Mucosa of rectum (tissue), 2 donors: ENCODE measurements around the gene DUSP19.

Experiments used
- H3K27ac ChIP-seq, 2 donors: one replicate each; pipeline ENCODE4 v1.7.0; 2013; ENCODE audit warnings: inconsistent platforms in 2 of 2, low read depth in 2 of 2, low read length in 2 of 2
- H3K27me3 ChIP-seq, 2 donors: one replicate each; pipeline ENCODE4 v1.7.0; 2013; ENCODE audit warnings: low read length in 2 of 2; ENCODE audit not compliant: control insufficient read depth in 2 of 2, insufficient read depth in 2 of 2
- H3K36me3 ChIP-seq, 2 donors: one replicate each; pipeline ENCODE4 v1.7.0; 2013; ENCODE audit warnings: low read length in 2 of 2; ENCODE audit not compliant: control insufficient read depth in 2 of 2, insufficient read depth in 2 of 2
- H3K4me1 ChIP-seq, 2 donors: one replicate each; pipeline ENCODE4 v1.7.0; 2013; ENCODE audit warnings: low read length in 2 of 2, mild to moderate bottlenecking in 1 of 2; ENCODE audit not compliant: control insufficient read depth in 2 of 2, insufficient read depth in 2 of 2
- H3K4me3 ChIP-seq, 2 donors: one replicate each; pipeline ENCODE4 v1.7.0; 2013; ENCODE audit warnings: low read length in 2 of 2
- H3K9ac ChIP-seq, 2 donors: one replicate each; pipeline ENCODE4 v1.7.0; 2013; ENCODE audit warnings: low read length in 2 of 2, low read depth in 1 of 2, mild to moderate bottlenecking in 1 of 2
- H3K9me3 ChIP-seq, 2 donors: one replicate each; pipeline ENCODE4 v1.7.0; 2013; ENCODE audit warnings: low read length in 2 of 2; ENCODE audit not compliant: control insufficient read depth in 2 of 2
- donor health status: healthy.
- donor health status: Normal muscosa, but diverticular disease.

The DUSP19 gene

DNA sequence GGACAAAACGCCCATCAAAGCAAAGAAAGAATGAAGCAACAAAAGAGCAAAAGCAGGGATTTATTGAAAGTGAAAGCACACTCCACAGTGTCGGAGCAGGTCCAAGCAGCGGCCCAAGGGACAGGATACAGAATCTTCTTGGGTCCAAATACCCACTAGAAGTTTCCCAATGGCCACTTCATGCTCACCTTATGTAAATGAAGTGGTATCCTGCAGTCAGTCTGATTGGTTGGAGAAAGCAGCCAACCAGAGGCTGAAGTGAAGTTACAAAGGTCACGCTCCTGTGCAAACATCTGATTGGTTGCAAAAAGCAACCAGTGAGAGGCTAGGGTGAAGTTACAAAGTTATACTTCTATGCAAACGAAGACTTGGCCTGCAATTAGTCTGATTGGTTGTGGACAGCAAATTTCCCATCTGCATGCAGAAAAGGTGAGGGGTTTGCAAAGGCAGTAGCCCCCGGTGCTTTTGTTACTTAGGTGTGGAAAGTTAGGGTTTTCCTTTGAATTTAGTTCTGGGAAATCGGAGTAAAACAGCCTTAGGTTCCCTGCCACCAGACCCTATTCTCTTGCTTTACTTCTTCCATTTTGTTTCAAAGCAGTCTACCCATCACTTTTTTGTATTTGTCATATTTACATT is 12.9 kb downstream of the DUSP19 start:
- H3K27ac ChIP-seq: no peak overlapping the region
- no peaks in the 10 kb centered on the region for H3K27me3 ChIP-seq
- no peaks in the 10 kb centered on the region for H3K36me3 ChIP-seq
- no peak overlapping the region for H3K9ac ChIP-seq
- H3K4me3 ChIP-seq: no peak overlapping the region
- no peaks in the 10 kb centered on the region for H3K9me3 ChIP-seq
- no peaks in the 10 kb centered on the region for H3K4me1 ChIP-seq

DNA sequence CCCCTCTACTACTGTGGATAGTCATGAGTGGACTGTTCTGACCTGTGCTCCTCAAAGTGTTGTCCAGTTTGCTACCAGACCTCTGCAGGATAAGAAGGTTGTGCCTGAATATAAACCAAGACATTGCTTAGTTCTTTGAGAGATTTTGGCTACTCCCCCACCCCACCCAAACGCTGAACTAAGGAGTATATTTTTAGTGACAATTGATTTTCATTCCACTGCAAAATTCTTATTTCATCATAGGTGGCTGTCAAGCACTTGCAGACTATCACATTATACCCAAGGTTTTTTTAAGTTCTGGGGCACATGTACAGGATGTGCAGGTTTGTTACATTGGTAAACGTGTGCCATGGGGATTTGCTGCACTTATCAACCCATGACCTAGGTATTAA is 13.4 kb downstream of the DUSP19 start:
- Histone ChIP-seq H3K4me3 (no peak overlapping the region), H3K4me1 (no peaks in the 10 kb centered on the region), H3K27me3 (no peaks in the 10 kb centered on the region), H3K9me3 (no peaks in the 10 kb centered on the region), H3K9ac (no peak overlapping the region), H3K27ac (no peak overlapping the region), H3K36me3 (no peaks in the 10 kb centered on the region)

DNA sequence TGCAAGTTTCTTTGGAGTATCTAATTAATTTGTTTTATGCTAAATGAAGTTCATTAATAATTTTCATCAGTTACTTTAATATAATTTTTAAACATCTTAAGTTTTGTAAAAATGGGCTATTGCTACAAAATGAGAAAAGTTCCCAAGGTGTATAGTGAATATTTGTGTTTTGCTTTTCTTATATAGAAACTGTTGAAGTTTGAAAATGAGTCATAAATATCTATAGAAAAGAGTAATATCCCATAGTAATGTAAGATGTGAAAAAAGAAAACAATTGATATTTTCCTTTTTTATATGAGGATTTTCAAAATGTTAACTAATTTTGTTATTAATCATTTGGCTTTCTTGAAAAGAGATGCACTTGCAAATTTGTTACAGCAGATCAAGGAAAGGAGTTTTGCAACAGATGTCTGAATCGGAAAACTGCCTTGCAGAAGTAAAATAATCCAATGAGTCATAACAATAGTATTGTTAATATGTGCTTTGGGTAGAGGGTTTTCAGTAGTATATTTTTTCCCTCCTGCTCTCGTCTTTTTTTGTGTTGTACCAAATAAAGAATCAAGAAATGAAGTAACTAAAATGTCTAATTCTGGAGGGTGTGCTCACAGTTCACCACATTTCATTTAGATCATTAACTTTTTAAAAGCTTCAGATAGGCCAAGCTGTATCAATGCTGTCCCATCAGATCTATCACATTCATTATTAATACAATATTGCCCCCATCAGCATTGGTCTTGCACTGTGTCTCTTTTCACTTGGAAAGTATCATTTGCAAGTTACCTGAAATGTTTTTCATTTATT is 15.5 kb downstream of the DUSP19 start:
- H3K9ac ChIP-seq: no peak overlapping the region
- no peak overlapping the region for H3K27ac ChIP-seq
- H3K36me3 ChIP-seq: no peaks in the 10 kb centered on the region
- H3K9me3 ChIP-seq: no peaks in the 10 kb centered on the region
- no peaks in the 10 kb centered on the region for H3K27me3 ChIP-seq
- no peak overlapping the region for H3K4me3 ChIP-seq
- H3K4me1 ChIP-seq: no peaks in the 10 kb centered on the region

DNA sequence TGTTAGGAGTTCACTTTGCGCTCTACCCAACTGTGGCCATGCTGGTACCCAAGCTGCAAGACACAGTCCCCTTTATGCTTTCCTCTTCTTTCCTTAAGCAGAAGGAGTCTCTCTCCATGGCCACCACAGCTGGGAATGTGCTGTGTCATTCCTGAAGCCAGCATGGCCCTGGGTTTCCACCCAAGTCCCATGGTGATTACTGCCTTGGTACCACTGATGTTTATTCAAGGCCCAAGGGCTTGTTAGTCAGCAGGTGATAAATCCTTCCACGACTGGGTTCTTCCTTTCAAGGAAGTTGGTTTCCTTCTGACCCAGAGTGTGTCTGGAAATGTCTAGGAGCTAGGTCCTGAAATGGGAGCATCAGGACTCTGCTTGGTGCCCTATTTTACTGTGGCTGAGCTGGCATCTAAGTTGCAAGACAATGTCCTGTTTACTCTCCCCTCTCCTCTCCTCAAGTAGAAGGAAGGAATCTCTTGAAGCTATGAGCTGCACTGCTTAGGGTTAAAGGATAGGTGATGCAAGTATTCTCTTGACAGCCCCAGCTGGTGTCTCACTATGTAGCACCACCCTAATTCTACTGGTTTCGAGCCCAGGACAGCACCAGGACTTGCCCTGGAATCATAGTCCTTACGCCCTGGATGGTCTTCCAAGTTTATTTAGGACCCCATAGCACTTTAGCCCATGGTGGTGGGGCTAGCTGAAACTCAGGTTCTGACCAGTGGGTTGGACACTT is 27.0 kb downstream of the DUSP19 start:
- Histone ChIP-seq H3K27ac (no peak overlapping the region), H3K9me3 (no peaks in the 10 kb centered on the region), H3K27me3 (no peaks in the 10 kb centered on the region), H3K9ac (no peak overlapping the region), H3K36me3 (no peaks in the 10 kb centered on the region), H3K4me3 (no peak overlapping the region), H3K4me1 (no peaks in the 10 kb centered on the region)

DNA sequence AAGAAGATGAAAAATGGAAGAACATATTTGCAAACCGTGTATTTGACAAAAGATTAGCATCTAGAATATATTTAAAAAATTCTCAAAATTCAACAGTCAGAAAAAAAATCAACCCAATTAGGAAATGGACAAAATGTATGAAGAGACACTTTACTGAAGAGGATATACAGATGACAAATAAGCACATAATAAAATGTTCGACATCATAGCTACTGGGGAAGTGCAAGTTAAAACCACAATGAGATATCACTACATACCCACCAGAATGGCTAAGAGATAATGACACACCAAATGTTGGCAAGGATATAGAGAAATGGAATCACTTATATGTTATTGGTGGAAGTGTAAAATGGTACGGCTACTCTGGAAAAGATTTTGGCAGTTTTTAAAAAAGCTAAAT is 34.0 kb downstream of the DUSP19 start:
- Histone ChIP-seq H3K27ac (no peak overlapping the region), H3K27me3 (no peaks in the 10 kb centered on the region), H3K9me3 (no peaks in the 10 kb centered on the region), H3K4me3 (no peak overlapping the region), H3K4me1 (no peaks in the 10 kb centered on the region), H3K36me3 (no peaks in the 10 kb centered on the region), H3K9ac (no peak overlapping the region)

DNA sequence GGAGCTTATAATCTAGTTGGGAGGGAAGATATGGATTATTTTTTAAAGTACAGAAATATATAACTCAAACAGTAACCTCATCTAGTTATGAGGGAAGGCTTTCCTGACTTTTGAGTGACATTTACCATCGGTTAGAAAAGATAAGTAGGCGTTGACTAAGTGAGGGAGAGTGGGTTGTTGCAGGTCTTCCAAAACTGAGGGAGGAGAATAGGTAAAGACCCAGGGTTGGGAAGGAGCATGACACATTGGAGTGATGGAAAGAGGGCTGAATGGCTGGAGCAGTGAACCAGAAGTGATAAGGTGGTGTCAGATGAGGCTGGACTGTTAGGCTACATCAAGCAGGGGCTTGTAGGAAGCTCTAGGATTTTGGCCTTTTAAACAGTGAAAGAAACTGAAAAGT is 35.1 kb downstream of the DUSP19 start:
- Histone ChIP-seq H3K27me3 (no peaks in the 10 kb centered on the region), H3K36me3 (no peaks in the 10 kb centered on the region), H3K4me3 (no peak overlapping the region), H3K9me3 (no peaks in the 10 kb centered on the region), H3K27ac (no peak overlapping the region), H3K9ac (no peak overlapping the region), H3K4me1 (no peaks in the 10 kb centered on the region)

DNA sequence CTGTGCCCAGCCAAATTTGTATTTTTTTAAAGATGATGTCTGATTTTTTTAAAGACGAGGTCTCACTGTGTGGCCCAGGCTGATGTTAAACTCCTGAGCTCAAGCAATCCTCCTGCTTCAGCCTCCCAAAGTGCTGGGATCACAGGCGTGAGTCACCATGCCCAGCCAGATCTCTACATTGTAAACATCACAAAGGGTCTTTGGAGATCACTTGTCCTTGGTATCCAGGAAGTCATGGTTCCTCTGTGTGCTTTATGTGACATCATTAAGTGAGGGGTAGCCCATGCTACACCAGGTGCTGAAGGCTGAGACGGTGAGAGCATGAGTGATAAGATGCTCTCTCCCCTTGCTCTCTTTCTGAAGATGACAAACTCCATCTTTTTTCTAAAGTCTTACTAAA is 38.7 kb downstream of the DUSP19 start:
- no peak overlapping the region for H3K9ac ChIP-seq
- H3K4me1 ChIP-seq: no peaks in the 10 kb centered on the region
- H3K27ac ChIP-seq: no peak overlapping the region
- H3K27me3 ChIP-seq: no peaks in the 10 kb centered on the region
- H3K4me3 ChIP-seq: no peak overlapping the region
- H3K9me3 ChIP-seq: no peaks in the 10 kb centered on the region
- H3K36me3 ChIP-seq: no peaks in the 10 kb centered on the region

DNA sequence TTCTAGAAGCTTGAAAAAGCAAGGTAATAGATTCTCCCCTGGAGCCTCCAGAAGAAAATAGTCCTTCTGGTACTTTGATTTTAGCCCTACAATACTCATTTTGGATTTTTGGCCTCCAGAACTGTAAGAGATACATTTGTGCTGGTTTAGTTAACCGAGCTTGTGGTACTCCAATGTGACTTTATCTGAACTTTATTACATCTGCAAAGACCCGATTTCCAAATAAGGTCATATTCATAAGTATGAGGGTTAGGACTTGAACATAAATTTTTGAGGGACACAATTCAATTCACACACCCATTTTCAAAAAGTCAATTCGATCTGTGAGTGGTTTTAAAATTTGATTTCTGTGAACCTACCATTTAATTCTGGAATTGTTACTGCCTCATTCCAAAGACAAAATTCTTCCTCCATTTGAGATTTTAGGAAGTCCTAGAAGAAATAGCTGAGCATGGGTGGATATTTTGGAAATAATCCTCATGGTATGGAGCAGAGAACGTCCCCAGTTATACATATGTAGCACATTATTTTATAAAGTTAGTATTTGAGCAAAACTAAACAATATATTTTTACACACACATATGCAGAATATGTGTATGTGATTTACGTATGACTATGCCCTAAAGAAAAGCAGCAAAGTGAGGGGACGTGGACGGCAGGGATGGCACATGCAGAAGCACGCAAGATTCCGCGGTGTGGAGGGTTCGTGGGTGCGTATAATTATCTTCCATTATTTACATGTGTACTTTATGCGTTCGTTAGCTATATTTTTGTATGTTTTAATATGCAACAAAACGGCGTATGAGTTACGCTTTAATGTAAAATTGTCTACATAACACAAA is 44.8 kb downstream of the DUSP19 start:
- Histone ChIP-seq H3K9ac (peak overlapping the region; percentile 68 to 75), H3K27me3 (no peaks in the 10 kb centered on the region), H3K27ac (peak overlapping the region; percentile 82 to 83), H3K4me1 (peaks cover 0 to 6% of the 10 kb centered on the region in 2 donors), H3K36me3 (no peaks in the 10 kb centered on the region), H3K4me3 (peak overlapping the region; percentile 87 to 97), H3K9me3 (no peaks in the 10 kb centered on the region)

DNA sequence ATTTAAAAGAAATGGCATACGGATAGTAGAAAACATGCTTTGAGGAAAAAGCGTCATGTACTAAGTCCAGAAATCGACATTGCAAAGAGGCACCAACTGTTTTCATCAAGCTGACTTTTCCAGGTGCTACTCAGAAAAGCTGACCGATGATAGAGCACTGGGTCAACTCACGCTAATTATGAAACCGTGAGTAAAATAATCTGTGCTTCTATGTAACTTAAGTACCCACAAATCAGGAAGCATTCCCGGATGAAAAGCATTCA is 45.3 kb downstream of the DUSP19 start:
- peak overlapping the region; percentile 68 to 75 for H3K9ac ChIP-seq
- no peaks in the 10 kb centered on the region for H3K27me3 ChIP-seq
- H3K9me3 ChIP-seq: no peaks in the 10 kb centered on the region
- H3K4me3 ChIP-seq: peak overlapping the region; percentile 87 to 97
- H3K4me1 ChIP-seq: peaks cover 0 to 6% of the 10 kb centered on the region in 2 donors
- H3K27ac ChIP-seq: peak overlapping the region; percentile 82 to 83
- H3K36me3 ChIP-seq: no peaks in the 10 kb centered on the region
